GM12872 (cell line): ENCODE measurements around the gene MAD1L1.

Experiments used
- TF ChIP-seq, protein P1 (sequence below): IDR thresholded peaks from 3 replicates; pipeline ENCODE4 v1.5.1; 2011; ENCODE audit warnings: low read depth, mild to moderate bottlenecking, low read length, moderate library complexity; ENCODE audit not compliant: insufficient read depth

Gene MAD1L1

DNA sequence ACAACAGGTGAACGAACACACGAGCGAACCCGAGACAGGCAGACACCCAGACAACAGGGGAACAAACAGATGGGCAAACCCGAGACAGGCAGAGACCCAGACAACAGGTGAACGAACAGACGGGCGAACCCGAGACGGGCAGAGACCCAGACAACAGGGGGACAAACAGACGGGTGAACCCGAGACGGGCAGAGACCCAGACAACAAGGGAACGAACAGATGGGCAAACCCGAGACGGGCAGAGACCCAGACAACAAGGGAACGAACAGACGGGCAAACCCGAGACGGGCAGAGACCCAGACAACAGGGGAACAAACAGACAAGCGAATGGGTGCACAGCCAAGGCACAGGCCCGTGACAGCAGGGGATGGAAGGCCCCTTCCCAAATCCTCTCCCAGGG lies 298.0 kb downstream of the MAD1L1 start:
- TF ChIP-seq, protein P1, sequence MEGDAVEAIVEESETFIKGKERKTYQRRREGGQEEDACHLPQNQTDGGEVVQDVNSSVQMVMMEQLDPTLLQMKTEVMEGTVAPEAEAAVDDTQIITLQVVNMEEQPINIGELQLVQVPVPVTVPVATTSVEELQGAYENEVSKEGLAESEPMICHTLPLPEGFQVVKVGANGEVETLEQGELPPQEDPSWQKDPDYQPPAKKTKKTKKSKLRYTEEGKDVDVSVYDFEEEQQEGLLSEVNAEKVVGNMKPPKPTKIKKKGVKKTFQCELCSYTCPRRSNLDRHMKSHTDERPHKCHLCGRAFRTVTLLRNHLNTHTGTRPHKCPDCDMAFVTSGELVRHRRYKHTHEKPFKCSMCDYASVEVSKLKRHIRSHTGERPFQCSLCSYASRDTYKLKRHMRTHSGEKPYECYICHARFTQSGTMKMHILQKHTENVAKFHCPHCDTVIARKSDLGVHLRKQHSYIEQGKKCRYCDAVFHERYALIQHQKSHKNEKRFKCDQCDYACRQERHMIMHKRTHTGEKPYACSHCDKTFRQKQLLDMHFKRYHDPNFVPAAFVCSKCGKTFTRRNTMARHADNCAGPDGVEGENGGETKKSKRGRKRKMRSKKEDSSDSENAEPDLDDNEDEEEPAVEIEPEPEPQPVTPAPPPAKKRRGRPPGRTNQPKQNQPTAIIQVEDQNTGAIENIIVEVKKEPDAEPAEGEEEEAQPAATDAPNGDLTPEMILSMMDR: no peak

DNA sequence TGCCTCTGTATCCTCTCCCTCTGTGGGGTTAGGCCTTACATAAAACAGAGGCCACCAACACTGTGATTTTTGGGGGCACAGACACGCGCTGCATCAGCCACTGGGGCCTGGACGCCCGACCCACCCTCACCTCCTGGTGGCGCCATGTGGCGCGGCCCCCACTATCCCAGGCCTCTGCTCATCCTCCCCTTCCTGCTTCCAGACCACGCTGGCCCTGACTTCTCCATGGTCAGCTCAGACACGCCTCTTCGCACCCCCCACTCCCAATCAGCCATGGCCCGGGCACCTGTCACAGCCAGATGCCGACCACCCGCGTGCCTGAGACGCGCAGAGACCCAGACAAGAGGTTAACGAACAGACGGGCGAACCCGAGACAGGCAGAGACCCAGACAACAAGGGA lies 298.7 kb downstream of the MAD1L1 start:
- TF ChIP-seq, protein P1: no peak

DNA sequence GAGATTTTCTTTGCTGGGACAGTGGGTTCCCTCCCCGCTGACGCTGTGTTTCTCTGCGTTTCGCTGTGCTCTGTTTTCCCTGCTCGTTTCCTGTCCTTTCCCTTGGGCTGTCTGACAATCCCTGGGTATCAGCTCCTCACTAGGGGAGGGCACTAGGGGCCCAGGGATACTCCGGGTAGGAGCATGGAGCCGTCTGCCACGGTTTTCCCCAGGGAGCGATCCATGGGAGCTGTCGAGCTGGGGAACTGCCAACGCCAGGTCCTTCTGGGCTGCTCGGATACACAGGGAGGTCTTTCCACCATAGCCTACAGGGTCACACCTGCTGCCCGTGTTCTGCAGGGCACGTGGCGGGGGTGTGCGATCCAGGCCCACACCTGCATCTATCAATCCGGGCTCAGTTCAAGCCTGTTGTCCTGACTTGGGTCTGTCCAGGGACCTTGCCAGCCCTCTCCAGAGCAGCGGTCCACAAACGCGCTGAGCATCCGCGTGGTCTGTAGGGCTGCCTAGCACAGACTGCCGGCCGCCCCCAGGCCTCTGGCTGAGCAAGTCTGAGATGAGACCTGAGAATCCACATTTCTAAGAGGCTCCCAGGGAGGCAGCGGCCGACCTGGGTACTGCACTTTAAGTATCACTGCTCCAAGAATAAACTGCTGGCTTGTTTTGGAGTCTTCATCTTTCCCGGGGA lies 299.5 kb downstream of the MAD1L1 start:
- TF ChIP-seq, protein P1: no peak

DNA sequence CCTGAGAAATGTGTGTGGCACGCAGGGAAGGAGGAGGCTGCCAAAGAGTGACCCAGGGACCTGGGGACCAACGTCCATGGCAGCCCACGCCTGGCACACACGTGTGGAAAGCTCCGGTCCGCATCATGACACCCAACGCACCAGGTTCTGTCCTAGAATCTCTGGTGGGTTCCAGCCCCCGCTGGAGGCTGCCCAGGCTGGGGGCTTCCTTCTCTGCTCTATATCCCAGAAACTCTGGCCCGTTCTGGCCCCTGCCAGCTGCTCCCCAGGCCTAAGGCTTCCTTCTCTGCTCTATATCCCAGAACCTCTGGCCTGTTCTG lies 300.8 kb downstream of the MAD1L1 start:
- TF ChIP-seq, protein P1: no peak

DNA sequence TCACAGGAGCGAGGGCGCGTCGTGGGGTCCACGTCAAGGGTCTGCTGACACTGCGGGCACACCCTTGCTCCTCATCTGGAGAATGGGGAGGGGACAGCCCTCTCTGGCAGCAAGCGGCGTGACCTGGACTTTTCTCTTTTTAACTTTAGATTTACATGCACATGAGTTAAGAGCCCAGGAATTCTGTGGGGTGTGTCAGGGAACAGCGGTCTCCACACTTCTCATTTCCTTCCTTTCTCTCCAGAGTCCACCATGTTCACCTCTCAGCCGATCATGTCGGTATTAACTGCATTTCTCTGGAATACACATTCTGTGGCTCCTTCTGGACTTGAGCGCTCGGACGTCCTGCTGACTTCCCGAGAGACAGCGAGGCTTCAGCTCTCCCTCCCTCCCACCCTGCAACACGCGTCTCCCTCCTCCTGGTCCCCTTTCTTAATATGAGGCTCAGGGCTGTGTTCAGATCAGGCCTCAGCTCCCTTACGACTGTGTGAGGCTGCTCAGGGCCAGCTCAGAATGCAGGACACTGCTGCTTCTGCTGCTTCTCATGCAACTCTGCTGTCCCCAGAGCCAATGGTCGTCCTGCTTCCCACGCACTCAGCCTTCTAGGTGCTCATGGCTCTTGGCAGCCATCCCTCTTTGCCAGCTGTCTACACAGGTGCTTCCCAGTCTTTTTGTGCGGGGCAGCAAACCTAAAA lies 301.3 kb downstream of the MAD1L1 start:
- TF ChIP-seq, protein P1: no peak

DNA sequence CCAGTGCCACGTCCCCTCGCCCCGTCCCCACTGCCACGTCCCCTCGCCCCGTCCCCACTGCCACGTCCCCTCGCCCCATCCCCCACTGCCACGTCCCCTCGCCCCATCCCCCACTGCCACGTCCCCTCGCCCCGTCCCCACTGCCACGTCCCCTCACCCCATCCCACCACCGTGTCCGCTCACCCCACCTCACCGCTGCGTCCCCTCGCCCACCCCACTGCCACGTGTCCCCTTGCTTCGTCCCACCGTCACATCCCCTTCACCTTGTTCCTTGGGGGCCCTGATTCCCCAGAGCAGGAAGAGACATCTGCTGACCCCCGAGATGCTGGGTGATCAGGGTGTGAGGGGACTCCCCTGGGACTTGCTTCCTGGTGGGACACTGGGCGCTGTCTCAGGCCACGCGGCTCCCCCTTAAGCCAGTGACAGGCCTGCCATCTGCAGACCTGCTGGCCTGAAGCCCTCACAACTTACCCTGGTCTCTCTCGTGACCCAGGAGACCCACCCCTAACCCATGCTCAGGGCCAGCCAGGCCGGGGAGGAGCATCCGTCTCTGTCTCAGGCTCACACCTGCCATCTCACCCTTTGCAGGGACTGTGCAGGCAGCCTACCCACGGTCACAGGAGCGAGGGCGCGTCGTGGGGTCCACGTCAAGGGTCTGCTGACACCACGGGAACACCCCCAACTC lies 302.2 kb downstream of the MAD1L1 start:
- TF ChIP-seq, protein P1: no peak

DNA sequence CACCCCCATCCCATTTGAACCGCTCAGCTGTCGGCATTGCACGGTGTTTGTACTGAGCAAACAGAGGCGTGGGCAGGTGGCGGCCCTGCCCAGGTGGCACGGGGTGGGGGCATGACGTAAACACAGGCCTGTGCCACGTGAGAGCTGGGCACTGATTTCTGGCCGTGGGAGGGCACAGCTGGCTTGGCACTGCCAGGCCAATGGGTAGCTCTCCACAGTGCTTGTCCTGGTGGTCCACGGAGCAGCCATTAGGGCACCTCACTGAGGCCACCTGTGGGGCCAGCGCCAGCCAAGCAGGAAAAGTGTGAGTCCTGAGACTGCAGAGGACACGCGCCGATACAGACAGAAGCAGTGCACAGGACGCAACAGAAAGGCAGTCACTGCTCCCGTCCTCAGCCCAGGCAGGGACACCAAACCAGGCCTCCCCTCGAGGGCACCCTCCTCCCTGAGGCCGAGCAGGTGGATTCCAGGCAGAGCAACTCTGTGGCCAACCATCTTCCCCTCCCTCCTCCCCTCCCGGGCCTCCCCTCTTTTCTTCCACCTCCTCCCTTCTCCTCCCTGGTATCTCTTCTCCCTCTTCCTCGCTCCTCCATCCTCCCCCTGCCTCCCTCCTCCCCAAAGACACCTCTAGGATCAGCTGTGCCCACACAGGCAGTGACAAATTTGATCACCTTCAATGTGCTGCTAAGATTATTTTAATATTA lies 303.9 kb downstream of the MAD1L1 start:
- TF ChIP-seq, protein P1: no peak
